DOHH2 (cell line): Measurements from ENCODE around the gene ATF7IP2.
"Not testable (repeated sequence)": the region's sequence is repeated elsewhere in the genome, so short reads cannot be mapped to it uniquely, and the experiment has no call there.

Experiments
- EZH2phosphoT487 ChIP-seq: fragments of 200-600 bp; sonication (generic); IDR thresholded peaks from 2 replicates; pipeline ENCODE4 v1.6.1; 2017; ENCODE audit warnings: borderline replicate concordance, mild to moderate bottlenecking, antibody characterized with exemption, low read length, moderate library complexity, mixed read lengths
- TF ChIP-seq, protein P1 (sequence below): fragments of 200-600 bp; sonication (generic); IDR thresholded peaks from one replicate; pipeline ENCODE4 v1.5.1; 2014; ENCODE audit warnings: antibody characterized with exemption, mild to moderate bottlenecking, low read depth, low read length; ENCODE audit not compliant: poor library complexity, severe bottlenecking

DNA sequence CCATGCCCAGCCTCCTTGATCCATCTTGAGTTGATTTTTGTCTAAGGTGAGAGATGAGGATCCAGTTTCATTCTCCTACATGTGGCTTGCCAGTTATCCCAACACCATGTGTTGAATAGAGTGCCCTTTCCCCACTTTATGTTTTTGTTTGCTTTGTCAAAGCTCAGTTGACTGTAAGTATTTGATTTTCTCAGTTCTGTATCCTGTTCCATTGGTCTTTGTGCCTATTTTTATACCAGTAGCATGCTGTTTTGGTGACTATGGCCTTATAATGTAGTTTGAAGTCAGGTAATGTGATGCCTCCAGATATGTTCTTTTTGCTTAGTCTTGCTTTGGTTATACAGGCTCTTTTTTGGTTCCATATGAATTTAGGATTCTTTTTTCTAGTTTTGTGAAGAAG is 23.9 kb downstream of the ATF7IP2 start:
- TF ChIP-seq, protein P1, sequence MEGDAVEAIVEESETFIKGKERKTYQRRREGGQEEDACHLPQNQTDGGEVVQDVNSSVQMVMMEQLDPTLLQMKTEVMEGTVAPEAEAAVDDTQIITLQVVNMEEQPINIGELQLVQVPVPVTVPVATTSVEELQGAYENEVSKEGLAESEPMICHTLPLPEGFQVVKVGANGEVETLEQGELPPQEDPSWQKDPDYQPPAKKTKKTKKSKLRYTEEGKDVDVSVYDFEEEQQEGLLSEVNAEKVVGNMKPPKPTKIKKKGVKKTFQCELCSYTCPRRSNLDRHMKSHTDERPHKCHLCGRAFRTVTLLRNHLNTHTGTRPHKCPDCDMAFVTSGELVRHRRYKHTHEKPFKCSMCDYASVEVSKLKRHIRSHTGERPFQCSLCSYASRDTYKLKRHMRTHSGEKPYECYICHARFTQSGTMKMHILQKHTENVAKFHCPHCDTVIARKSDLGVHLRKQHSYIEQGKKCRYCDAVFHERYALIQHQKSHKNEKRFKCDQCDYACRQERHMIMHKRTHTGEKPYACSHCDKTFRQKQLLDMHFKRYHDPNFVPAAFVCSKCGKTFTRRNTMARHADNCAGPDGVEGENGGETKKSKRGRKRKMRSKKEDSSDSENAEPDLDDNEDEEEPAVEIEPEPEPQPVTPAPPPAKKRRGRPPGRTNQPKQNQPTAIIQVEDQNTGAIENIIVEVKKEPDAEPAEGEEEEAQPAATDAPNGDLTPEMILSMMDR: not testable (repeated sequence)
- TF ChIP-seq EZH2phosphoT487: not testable (repeated sequence)
